ENCODE measurements around the gene IRAK2. TPM values are rescaled to one million over a fixed set of nuclear protein-coding genes. Genes with fewer than 3 reads are reported as not detected.

The IRAK2 gene
- polyA plus RNA-seq, 2 of the 4 experiments (the other 2 are of a cell fraction) = 7.9 to 12.5 TPM

GRCh38 chr3:10287936-10288574, 123.3 kb downstream of the IRAK2 start:
- FAIRE-seq (no peak), DNase-seq (ENCODE audit: low read depth in 1 of 2, low spot score in 1 of 2) (no peak)
- WGBS (ENCODE audit: missing lambda C conversion rate) = 88% methylated on average over 11 of the region's 12 CpGs

GRCh38 chr3:10288575-10288960, 123.8 kb downstream of the IRAK2 start:
- FAIRE-seq (no peak), ATAC-seq (no peak), DNase-seq (ENCODE audit: low read depth in 1 of 2, low spot score in 1 of 2) (no peak)
- TF ChIP-seq RAD21 (conservative IDR thresholded peaks at IDR 0.05 in 1 of 2, IDR thresholded peaks at IDR 0.05 in 1 of 2) (no peak), TP53 (CRISPR knock-in tag; IDR thresholded peaks at IDR 0.05) (no peak), SREBF2 (IDR thresholded peaks at IDR 0.05) (no peak), RFX5 (IDR thresholded peaks at IDR 0.05) (no peak), ZSCAN20 (CRISPR knock-in tag; IDR thresholded peaks at IDR 0.05) (no peak), HOXB5 (CRISPR knock-in tag; IDR thresholded peaks at IDR 0.05) (no peak), POLR2AphosphoS2 (conservative IDR thresholded peaks at IDR 0.05; ENCODE audit: low read length) (no peak), EHMT2 (IDR thresholded peaks at IDR 0.05; ENCODE audit: low read depth) (no peak), EP300 (IDR thresholded peaks at IDR 0.05) (no peak), KDM5A (IDR thresholded peaks at IDR 0.05) (no peak), ZNF302 (CRISPR knock-in tag; IDR thresholded peaks at IDR 0.05) (no peak), HOXB13 (CRISPR knock-in tag; IDR thresholded peaks at IDR 0.05; ENCODE audit: low read depth) (no peak)
- TF ChIP-seq, protein P1, sequence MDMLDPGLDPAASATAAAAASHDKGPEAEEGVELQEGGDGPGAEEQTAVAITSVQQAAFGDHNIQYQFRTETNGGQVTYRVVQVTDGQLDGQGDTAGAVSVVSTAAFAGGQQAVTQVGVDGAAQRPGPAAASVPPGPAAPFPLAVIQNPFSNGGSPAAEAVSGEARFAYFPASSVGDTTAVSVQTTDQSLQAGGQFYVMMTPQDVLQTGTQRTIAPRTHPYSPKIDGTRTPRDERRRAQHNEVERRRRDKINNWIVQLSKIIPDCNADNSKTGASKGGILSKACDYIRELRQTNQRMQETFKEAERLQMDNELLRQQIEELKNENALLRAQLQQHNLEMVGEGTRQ (IDR thresholded peaks at IDR 0.05) = no peak
- POLR2A ChIA-PET = no interaction called here
- Histone ChIP-seq H3K27ac (no peak overlapping the region), H3K4me3 (no peak overlapping the region), H3K4me1 (no peaks in the 10 kb centered on the region), H3K4me2 (no peak overlapping the region), H3K9me3 (no peaks in the 10 kb centered on the region)
- 90% methylated on average over 11 of the region's 11 CpGs for WGBS (ENCODE audit: missing lambda C conversion rate)
- CTCF ChIA-PET = interaction anchor here (1.0 to 1.2 kb wide), 3 partner anchors 48 to 342 kb away, joined by 3 read pairs; no protein-coding TSS in a partner anchor

More at GRCh38 chr3:10287936-10288574, 123.3 kb downstream of the IRAK2 start:
- H3K4me2 ChIP-seq = no peak overlapping the region
- no peak for ATAC-seq
- H3K9me3 ChIP-seq = no peaks in the 10 kb centered on the region
- H3K4me1 ChIP-seq = no peaks in the 10 kb centered on the region
- ChIA-PET CTCF (interaction anchor here (0.5 to 2.7 kb wide), 14 partner anchors 11 to 497 kb away, joined by 3 to 25 read pairs (median 3); no protein-coding TSS in a partner anchor), POLR2A (no interaction called here)
- TF ChIP-seq ZFP36 (IDR thresholded peaks at IDR 0.05; ENCODE audit: borderline replicate concordance, partially characterized antibody) (no peak), NFE2L2 (conservative IDR thresholded peaks at IDR 0.05; ENCODE audit: low read length) (no peak), ELK1 (IDR thresholded peaks at IDR 0.05; ENCODE audit: low read depth, low read length) (no peak), ESRRA (IDR thresholded peaks at IDR 0.05; ENCODE audit: borderline replicate concordance, low read length) (no peak), ZNF302 (CRISPR knock-in tag; IDR thresholded peaks at IDR 0.05) (no peak), JUNB (IDR thresholded peaks at IDR 0.05) (no peak), ZC3H11A (IDR thresholded peaks at IDR 0.05) (no peak), PBX3 (IDR thresholded peaks at IDR 0.05) (no peak), NPAS2 (CRISPR knock-in tag; IDR thresholded peaks at IDR 0.05; ENCODE audit: borderline replicate concordance) (no peak), BHLHE40 (IDR thresholded peaks at IDR 0.05; ENCODE audit: low read depth, low read length) (no peak), KDM1A (IDR thresholded peaks at IDR 0.05; ENCODE audit: low read depth) (no peak), SMC3 (IDR thresholded peaks at IDR 0.05) (no peak)
- TF ChIP-seq, protein P2, sequence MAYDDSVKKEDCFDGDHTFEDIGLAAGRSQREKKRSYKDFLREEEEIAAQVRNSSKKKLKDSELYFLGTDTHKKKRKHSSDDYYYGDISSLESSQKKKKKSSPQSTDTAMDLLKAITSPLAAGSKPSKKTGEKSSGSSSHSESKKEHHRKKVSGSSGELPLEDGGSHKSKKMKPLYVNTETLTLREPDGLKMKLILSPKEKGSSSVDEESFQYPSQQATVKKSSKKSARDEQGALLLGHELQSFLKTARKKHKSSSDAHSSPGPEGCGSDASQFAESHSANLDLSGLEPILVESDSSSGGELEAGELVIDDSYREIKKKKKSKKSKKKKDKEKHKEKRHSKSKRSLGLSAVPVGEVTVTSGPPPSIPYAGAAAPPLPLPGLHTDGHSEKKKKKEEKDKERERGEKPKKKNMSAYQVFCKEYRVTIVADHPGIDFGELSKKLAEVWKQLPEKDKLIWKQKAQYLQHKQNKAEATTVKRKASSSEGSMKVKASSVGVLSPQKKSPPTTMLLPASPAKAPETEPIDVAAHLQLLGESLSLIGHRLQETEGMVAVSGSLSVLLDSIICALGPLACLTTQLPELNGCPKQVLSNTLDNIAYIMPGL (CRISPR knock-in tag; IDR thresholded peaks at IDR 0.05; ENCODE audit: borderline replicate concordance) = no peak
- no peak overlapping the region for H3K4me3 ChIP-seq
- no peak overlapping the region for H3K27ac ChIP-seq

Data from A549 (cell line).